MM.1S (cell line): Measurements from ENCODE around the gene SIT1.
"Not testable (repeated sequence)": the region's sequence is repeated elsewhere in the genome, so short reads cannot be mapped to it uniquely, and the experiment has no call there.

Experiments
- DNase-seq: peaks from one replicate; pipeline ENCODE4 v3.0.0-alpha.2; 2015
- H2AFZ ChIP-seq: fragments of 300-600 bp; sonication (generic); 2 replicates; pipeline ENCODE4 v1.6.0; 2016; ENCODE audit warnings: antibody characterized with exemption, low read length
- H3F3A ChIP-seq: fragments of 300-600 bp; sonication (generic); 2 replicates; pipeline ENCODE4 v1.6.1; 2016; ENCODE audit warnings: mild to moderate bottlenecking, antibody characterized with exemption, low read length, moderate library complexity, mixed read lengths; ENCODE audit not compliant: insufficient read depth
- H3K27ac ChIP-seq: fragments of 300-600 bp; sonication (generic); 2 replicates; pipeline ENCODE4 v1.5.1; 2016; ENCODE audit warnings: mild to moderate bottlenecking, low read length
- H3K27me3 ChIP-seq: fragments of 300-600 bp; sonication (generic); replicated peaks from 2 replicates; pipeline ENCODE4 v1.6.0; 2016; ENCODE audit warnings: low read length; ENCODE audit not compliant: insufficient read depth
- H3K36me3 ChIP-seq: fragments of 300-600 bp; sonication (generic); replicated peaks from 2 replicates; pipeline ENCODE4 v1.6.1; 2016; ENCODE audit warnings: mild to moderate bottlenecking, low read length, mixed read lengths; ENCODE audit not compliant: insufficient read depth
- H3K4me1 ChIP-seq: fragments of 300-600 bp; sonication (generic); 2 replicates; pipeline ENCODE4 v1.6.1; 2016; ENCODE audit warnings: low read length, mixed read lengths
- H3K4me2 ChIP-seq: fragments of 300-600 bp; sonication (generic); 2 replicates; pipeline ENCODE4 v1.6.0; 2016; ENCODE audit warnings: low read depth, low read length
- H3K4me3 ChIP-seq: fragments of 300-600 bp; sonication (generic); 2 replicates; pipeline ENCODE4 v1.5.1; 2016; ENCODE audit warnings: low read length, mixed read lengths
- H3K79me2 ChIP-seq: fragments of 300-600 bp; sonication (generic); 2 replicates; pipeline ENCODE4 v1.6.1; 2016; ENCODE audit warnings: mixed run types, low read length, mixed read lengths
- H3K9ac ChIP-seq: fragments of 300-600 bp; sonication (generic); 2 replicates; pipeline ENCODE4 v1.6.1; 2016; ENCODE audit warnings: low read length, mixed read lengths
- H3K9me2 ChIP-seq: fragments of 300-600 bp; sonication (generic); replicated peaks from 2 replicates; pipeline ENCODE4 v1.6.1; 2016; ENCODE audit warnings: mild to moderate bottlenecking, low read length, mixed read lengths; ENCODE audit not compliant: insufficient read depth
- H3K9me3 ChIP-seq: fragments of 300-600 bp; sonication (generic); replicated peaks from 2 replicates; pipeline ENCODE4 v1.6.1; 2016; ENCODE audit warnings: mild to moderate bottlenecking, low read length, mixed read lengths; ENCODE audit not compliant: insufficient read depth
- H4K20me1 ChIP-seq: fragments of 300-600 bp; sonication (generic); 2 replicates; pipeline ENCODE4 v1.6.1; 2016; ENCODE audit warnings: mild to moderate bottlenecking, low read length, moderate library complexity, mixed read lengths; ENCODE audit not compliant: insufficient read depth
- CTCF ChIP-seq: fragments of 300-600 bp; sonication (generic); IDR thresholded peaks from 2 replicates; pipeline ENCODE4 v1.5.1; 2016; ENCODE audit warnings: antibody characterized with exemption, low read length, mixed read lengths
- EZH2 ChIP-seq: fragments of 300-600 bp; sonication (generic); optimal IDR thresholded peaks from 2 replicates; pipeline ENCODE3; 2017; ENCODE audit warnings: low read depth, mild to moderate bottlenecking, antibody characterized with exemption, low read length, mixed read lengths
- EZH2phosphoT487 ChIP-seq: fragments of 300-600 bp; sonication (generic); IDR thresholded peaks from 2 replicates; pipeline ENCODE4 v1.6.1; 2018; ENCODE audit warnings: antibody characterized with exemption, low read length

Gene SIT1

GRCh38 chr9:35616681-35617459 lies 33.9 kb downstream of the SIT1 start:
- H3K4me3 ChIP-seq = peak overlapping the region; percentile 48
- peak overlapping the region; percentile 73 for H3K4me2 ChIP-seq
- H3F3A ChIP-seq = no peaks in the 10 kb centered on the region
- H3K9ac ChIP-seq = peak overlapping the region; percentile 31; the same call in 1 of the 2 replicates
- H3K9me2 ChIP-seq = no peaks in the 10 kb centered on the region
- peak; percentile 52 for DNase-seq
- TF ChIP-seq EZH2phosphoT487 = no peak
- peak; percentile 17 for TF ChIP-seq CTCF
- H2AFZ ChIP-seq = peak overlapping the region; percentile 74
- H3K79me2 ChIP-seq = no peaks in the 10 kb centered on the region
- no peaks in the 10 kb centered on the region for H3K36me3 ChIP-seq
- H4K20me1 ChIP-seq = no peaks in the 10 kb centered on the region
- no peak overlapping the region for H3K27ac ChIP-seq
- H3K4me1 ChIP-seq = no peaks in the 10 kb centered on the region
- 0 out of 2 replicates have a peak, but pooled peaks cover 7% of the 10 kb centered on the region for H3K27me3 ChIP-seq
- H3K9me3 ChIP-seq = no peaks in the 10 kb centered on the region

DNA sequence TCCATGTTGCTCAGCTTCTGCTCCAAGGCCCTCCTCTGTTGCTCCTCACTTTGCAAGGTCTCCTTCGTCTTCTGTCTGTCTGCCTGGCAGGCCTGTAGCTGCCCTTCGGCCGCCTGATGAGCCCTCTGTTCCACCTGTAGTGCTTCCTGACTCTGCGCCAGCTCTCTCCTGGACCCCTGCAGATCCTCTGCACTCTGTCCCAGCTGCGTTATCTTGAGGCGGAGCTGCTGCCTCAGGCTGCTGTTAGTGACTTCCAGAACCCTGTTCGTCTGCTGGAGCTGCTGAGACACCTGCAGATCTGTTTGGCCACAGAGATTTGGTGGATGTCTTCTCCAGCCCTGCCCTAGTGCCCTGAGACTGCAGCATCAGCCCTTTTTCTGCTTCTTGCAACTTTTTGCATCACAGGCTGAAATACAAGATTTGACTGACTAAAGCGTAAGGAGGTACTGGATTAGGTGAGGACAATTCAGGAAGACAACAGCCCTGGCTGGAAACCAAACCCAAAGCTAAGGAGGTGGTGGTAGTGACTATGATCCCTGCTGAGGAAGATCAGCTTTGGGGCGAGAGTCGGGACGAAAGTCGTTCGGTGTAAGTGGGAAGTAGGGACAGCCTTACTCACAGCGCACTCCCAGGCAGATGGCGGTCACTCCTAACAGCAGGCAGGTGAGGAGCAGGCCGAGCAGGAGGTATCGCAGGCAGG lies 34.6 kb downstream of the SIT1 start:
- no peaks in the 10 kb centered on the region for H3K36me3 ChIP-seq
- no peak overlapping the region for H3K9ac ChIP-seq
- no peak overlapping the region for H2AFZ ChIP-seq
- H3K27ac ChIP-seq = no peak overlapping the region
- H3K4me2 ChIP-seq = peak overlapping the region; percentile 73; the same call in 1 of the 2 replicates
- H3K4me3 ChIP-seq = no peak overlapping the region
- H3K27me3 ChIP-seq = 0 out of 2 replicates have a peak, but pooled peaks cover 7% of the 10 kb centered on the region
- no peaks in the 10 kb centered on the region for H3K79me2 ChIP-seq
- no peaks in the 10 kb centered on the region for H3K9me3 ChIP-seq
- H4K20me1 ChIP-seq = no peaks in the 10 kb centered on the region
- TF ChIP-seq EZH2 (no peak), EZH2phosphoT487 (no peak), CTCF (no peak)
- no peaks in the 10 kb centered on the region for H3K9me2 ChIP-seq
- no peaks in the 10 kb centered on the region for H3K4me1 ChIP-seq
- DNase-seq = no peak
- H3F3A ChIP-seq = no peaks in the 10 kb centered on the region

DNA sequence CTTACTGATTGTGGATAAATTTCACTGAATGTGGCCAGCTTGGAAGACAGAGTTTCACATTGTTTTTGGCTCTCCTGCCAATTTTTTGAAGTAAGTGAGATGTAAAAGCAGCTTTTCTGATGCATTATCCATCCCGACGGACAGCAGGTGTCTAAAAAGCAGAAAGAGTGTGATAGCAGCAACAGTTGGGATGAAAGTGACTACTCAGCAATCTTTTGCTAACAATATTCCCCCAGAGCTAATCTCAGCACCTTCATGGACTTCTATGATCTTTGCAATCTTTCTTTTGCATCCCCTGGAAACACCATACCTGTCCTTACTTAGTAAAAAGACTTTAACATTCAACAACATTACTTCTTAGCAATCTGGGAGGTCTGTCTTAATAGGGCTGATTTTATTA lies 37.9 kb downstream of the SIT1 start:
- H3K4me2 ChIP-seq = no peak overlapping the region
- H2AFZ ChIP-seq = no peak overlapping the region
- TF ChIP-seq EZH2phosphoT487 (no peak), CTCF (no peak), EZH2 (no peak)
- H3K9me3 ChIP-seq = no peaks in the 10 kb centered on the region
- no peak for DNase-seq
- no peaks in the 10 kb centered on the region for H3K4me1 ChIP-seq
- H3K9ac ChIP-seq = no peak overlapping the region
- H3K36me3 ChIP-seq = no peaks in the 10 kb centered on the region
- no peaks in the 10 kb centered on the region for H3K9me2 ChIP-seq
- H3K4me3 ChIP-seq = no peak overlapping the region
- H4K20me1 ChIP-seq = no peaks in the 10 kb centered on the region
- no peak overlapping the region for H3K27ac ChIP-seq
- H3F3A ChIP-seq = no peaks in the 10 kb centered on the region
- H3K79me2 ChIP-seq = no peaks in the 10 kb centered on the region
- 0 out of 2 replicates have a peak, but pooled peaks cover 5% of the 10 kb centered on the region for H3K27me3 ChIP-seq

DNA sequence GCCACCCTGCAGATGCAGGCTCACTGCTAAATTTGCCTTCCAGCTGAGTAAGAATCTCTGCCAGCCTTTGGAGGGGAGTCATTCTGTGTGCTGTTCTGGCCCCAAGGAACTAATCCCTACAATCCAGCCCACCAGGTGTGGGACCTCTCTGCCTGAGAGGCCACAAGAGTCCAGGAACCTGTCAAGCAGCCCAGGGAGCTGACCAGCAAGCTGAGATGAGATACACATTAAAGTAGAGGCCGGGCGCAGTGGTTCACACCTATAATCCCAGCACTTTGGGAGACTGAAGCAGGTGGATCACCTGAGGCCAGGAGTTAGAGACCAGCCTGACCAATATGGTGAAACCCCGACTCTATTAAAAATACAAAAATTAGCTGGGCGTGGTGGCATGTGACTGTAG lies 38.7 kb downstream of the SIT1 start:
- DNase-seq, H3K4me2 ChIP-seq, H2AFZ ChIP-seq, H3K79me2 ChIP-seq, H3K27ac ChIP-seq, H3K4me1 ChIP-seq, H3K36me3 ChIP-seq, H3K27me3 ChIP-seq, H4K20me1 ChIP-seq, H3K9ac ChIP-seq, H3K4me3 ChIP-seq, H3K9me3 ChIP-seq, H3K9me2 ChIP-seq, H3F3A ChIP-seq: not testable (repeated sequence)
